GM19240 (cell line): Measurements from ENCODE around the gene LDHB.
"Not testable (repeated sequence)": the region's sequence is repeated elsewhere in the genome, so short reads cannot be mapped to it uniquely, and the experiment has no call there.

ENCODE experiments used
- DNase-seq: peaks from one replicate; pipeline ENCODE4 v3.0.0; 2011; ENCODE audit warnings: low spot score; ENCODE audit not compliant: insufficient read length

LDHB gene

GRCh38 chr12:21661396-21662093 is 3.9 kb upstream of the LDHB start:
- not testable (repeated sequence) for DNase-seq

GRCh38 chr12:21659383-21659782 is 1.7 kb upstream of the LDHB start:
- no peak for DNase-seq

- no peak for DNase-seq
Observed at GRCh38 chr12:21656905-21657325, 727 bp downstream of the LDHB start.

- no peak for DNase-seq
Observed at GRCh38 chr12:21655591-21655990, 2.1 kb downstream of the LDHB start.

- DNase-seq, result no peak
Observed at GRCh38 chr12:21651821-21652220, 5.8 kb downstream of the LDHB start.

- DNase-seq, result no peak
Observed at GRCh38 chr12:21650997-21651396, 6.6 kb downstream of the LDHB start.

GRCh38 chr12:21649034-21649433 is 8.6 kb downstream of the LDHB start:
- no peak for DNase-seq

- DNase-seq, result no peak
Observed at GRCh38 chr12:21648378-21648777, 9.3 kb downstream of the LDHB start.

GRCh38 chr12:21647179-21647578 is 10.5 kb downstream of the LDHB start:
- DNase-seq, result no peak

- DNase-seq, result not testable (repeated sequence)
Observed at GRCh38 chr12:21645041-21645500, 12.6 kb downstream of the LDHB start.

- DNase-seq, result no peak
Observed at GRCh38 chr12:21644516-21644915, 13.1 kb downstream of the LDHB start.

GRCh38 chr12:21643758-21644157 is 13.9 kb downstream of the LDHB start:
- no peak for DNase-seq

GRCh38 chr12:21642707-21643389 is 14.8 kb downstream of the LDHB start:
- DNase-seq, result no peak

- no peak for DNase-seq
Observed at GRCh38 chr12:21638054-21638891, 19.4 kb downstream of the LDHB start.

GRCh38 chr12:21634245-21634644 is 23.4 kb downstream of the LDHB start:
- DNase-seq, result no peak

- DNase-seq, result no peak
Observed at GRCh38 chr12:21631367-21631766, 26.3 kb downstream of the LDHB start.

- no peak for DNase-seq
Observed at GRCh38 chr12:21627924-21628323, 29.7 kb downstream of the LDHB start.

- DNase-seq, result no peak
Observed at GRCh38 chr12:21618566-21618965, 39.1 kb downstream of the LDHB start.

- no peak for DNase-seq
Observed at GRCh38 chr12:21617030-21617429, 40.6 kb downstream of the LDHB start.

- DNase-seq, result no peak
Observed at GRCh38 chr12:21615431-21615830, 42.2 kb downstream of the LDHB start.

- no peak for DNase-seq
Observed at GRCh38 chr12:21614506-21614905, 43.1 kb downstream of the LDHB start.

- DNase-seq, result no peak
Observed at GRCh38 chr12:21613931-21614330, 43.7 kb downstream of the LDHB start.
